ENCODE measurements around the gene LILRB1.

- no peak for TF ChIP-seq POLR2AphosphoS5 (IDR thresholded peaks at IDR 0.05; ENCODE audit: low read depth, low read length)
- no peak for TF ChIP-seq CTCF (IDR thresholded peaks at IDR 0.05)
- no peak for TF ChIP-seq NFIC (IDR thresholded peaks at IDR 0.05; ENCODE audit: borderline replicate concordance)
- TF ChIP-seq, protein P1, sequence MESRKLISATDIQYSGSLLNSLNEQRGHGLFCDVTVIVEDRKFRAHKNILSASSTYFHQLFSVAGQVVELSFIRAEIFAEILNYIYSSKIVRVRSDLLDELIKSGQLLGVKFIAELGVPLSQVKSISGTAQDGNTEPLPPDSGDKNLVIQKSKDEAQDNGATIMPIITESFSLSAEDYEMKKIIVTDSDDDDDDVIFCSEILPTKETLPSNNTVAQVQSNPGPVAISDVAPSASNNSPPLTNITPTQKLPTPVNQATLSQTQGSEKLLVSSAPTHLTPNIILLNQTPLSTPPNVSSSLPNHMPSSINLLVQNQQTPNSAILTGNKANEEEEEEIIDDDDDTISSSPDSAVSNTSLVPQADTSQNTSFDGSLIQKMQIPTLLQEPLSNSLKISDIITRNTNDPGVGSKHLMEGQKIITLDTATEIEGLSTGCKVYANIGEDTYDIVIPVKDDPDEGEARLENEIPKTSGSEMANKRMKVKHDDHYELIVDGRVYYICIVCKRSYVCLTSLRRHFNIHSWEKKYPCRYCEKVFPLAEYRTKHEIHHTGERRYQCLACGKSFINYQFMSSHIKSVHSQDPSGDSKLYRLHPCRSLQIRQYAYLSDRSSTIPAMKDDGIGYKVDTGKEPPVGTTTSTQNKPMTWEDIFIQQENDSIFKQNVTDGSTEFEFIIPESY (IDR thresholded peaks at IDR 0.05; ENCODE audit: borderline replicate concordance, low read depth): no peak
- no peak for TF ChIP-seq YY1 (IDR thresholded peaks at IDR 0.05; ENCODE audit: low read depth)
- TF ChIP-seq ELF1 (IDR thresholded peaks at IDR 0.05): no peak
- TF ChIP-seq, protein P2, sequence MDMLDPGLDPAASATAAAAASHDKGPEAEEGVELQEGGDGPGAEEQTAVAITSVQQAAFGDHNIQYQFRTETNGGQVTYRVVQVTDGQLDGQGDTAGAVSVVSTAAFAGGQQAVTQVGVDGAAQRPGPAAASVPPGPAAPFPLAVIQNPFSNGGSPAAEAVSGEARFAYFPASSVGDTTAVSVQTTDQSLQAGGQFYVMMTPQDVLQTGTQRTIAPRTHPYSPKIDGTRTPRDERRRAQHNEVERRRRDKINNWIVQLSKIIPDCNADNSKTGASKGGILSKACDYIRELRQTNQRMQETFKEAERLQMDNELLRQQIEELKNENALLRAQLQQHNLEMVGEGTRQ (IDR thresholded peaks at IDR 0.05; ENCODE audit: borderline replicate concordance, low read depth, low read length): no peak
Observed at GRCh38 chr19:54600212-54600611, 30.1 kb upstream of the LILRB1 start.

All from SK-N-SH (cell line).